Endometrial microvascular endothelial cells (primary cell): ENCODE data around the gene OBSL1. TPM values are rescaled to one million over a fixed set of nuclear protein-coding genes. Genes with fewer than 3 reads are reported as not detected.

ENCODE experiments used
- in situ Hi-C: cut with HindIII; loops from 2 replicates; pipeline ENCODE4 v1.10.0; 2017; ENCODE audit warnings: low sequenced_read_pairs, low pct_unique_long_range_greater_than_20kb; ENCODE audit errors: inconsistent ontology term
- total RNA-seq: library from RNA; depleted of rRNA; stranded (reverse); fragments of >200 nt; gene quantifications from one replicate; pipeline ENCODE4 v1.2.3, GENCODE V29; 2015; ENCODE audit errors: inconsistent ontology term

OBSL1 gene
- total RNA-seq, 1 donor from 2014 or later: 3.3 TPM

DNA sequence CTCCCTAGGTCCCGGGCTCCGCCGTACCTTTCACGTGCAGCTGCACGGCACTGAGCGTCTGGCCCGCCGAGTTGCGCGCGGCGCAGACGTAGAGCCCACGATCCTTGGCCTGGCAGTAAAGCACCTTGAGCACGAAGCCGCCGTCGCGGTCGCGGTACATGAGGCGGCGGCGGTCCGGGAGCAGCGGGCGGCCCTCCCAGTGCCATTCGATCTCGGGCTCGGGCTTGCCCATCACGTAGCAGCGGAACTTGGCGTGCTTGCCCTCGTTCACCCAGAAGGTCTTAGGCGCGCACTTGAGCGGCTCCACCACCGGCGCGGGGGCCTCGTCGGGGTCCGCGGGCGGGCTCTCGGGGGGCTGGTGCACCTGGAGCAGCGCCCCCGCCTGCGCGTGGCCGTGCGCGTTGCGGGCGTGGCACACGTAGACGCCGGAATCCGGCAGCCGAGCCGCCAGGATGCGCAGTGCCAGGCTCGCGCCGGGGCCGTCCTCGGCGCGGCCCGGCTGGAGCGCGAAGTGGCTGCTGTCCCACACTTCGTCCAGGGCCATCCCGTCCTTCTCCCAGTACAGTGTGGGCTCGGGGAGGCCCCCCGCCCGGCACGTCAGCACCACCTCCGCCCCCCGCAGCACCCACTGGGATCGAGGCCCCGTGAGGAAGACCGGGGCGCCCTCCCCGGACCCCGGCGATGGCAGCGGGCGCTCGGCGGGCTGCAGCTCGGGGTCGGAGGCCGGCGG, 980 bp downstream of the OBSL1 start:
- in situ Hi-C loops: no loop called here

DNA sequence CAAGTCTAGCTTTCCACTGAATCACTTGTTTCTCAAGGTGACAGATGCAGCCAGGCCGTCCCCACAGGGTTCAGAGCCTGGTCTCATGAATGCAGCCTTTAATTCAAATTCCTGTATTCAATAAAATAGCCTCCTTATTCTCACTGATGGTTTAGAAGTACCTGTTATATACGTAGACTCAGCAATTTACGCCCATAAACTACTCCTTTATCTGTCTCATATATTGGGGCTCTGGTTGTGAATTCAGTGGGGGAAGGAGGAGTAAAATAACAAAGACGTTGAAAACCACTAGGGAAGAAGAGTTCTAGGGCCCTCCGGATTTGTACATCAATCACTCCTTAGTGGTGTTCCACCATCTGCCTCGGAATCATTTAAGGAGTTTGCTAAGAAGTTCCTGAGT, 1.7 kb downstream of the OBSL1 start:
- in situ Hi-C loops: no loop called here

- in situ Hi-C loops: no loop called here
Observed at GRCh38 chr2:219569041-219569440, 2.3 kb downstream of the OBSL1 start.

DNA sequence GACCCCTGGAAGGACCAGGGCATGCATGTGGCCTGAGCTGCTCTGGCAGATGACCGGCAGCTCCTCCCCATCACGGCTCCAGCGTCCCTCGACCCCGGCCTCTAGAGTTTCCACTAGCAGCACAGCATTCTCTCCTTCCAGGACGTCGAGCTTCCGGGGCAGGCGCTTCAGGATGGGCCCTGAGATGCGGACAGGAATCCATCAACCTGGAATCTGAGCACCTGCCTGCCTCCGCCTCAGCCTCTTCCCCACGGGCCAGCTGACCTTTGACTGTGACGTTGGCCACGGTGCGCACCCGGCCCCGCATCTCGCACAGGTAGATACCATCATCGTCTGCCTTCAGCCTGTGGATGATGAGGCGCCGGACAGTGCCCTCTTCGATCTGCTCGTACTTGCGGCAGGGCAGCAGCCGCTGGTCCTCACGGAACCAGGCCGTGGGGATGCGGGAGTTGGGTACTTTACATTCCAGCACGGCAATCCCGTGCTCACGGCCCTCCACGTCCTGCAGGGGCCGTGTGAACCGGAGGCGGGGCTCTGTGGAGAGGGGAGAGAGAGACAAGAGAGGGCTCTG, 3.5 kb downstream of the OBSL1 start:
- in situ Hi-C loops: no loop called here

GRCh38 chr2:219567131-219567530, 4.2 kb downstream of the OBSL1 start:
- in situ Hi-C loops: no loop called here

- in situ Hi-C loops: no loop called here
Observed at GRCh38 chr2:219566640-219567039, 4.7 kb downstream of the OBSL1 start.

DNA sequence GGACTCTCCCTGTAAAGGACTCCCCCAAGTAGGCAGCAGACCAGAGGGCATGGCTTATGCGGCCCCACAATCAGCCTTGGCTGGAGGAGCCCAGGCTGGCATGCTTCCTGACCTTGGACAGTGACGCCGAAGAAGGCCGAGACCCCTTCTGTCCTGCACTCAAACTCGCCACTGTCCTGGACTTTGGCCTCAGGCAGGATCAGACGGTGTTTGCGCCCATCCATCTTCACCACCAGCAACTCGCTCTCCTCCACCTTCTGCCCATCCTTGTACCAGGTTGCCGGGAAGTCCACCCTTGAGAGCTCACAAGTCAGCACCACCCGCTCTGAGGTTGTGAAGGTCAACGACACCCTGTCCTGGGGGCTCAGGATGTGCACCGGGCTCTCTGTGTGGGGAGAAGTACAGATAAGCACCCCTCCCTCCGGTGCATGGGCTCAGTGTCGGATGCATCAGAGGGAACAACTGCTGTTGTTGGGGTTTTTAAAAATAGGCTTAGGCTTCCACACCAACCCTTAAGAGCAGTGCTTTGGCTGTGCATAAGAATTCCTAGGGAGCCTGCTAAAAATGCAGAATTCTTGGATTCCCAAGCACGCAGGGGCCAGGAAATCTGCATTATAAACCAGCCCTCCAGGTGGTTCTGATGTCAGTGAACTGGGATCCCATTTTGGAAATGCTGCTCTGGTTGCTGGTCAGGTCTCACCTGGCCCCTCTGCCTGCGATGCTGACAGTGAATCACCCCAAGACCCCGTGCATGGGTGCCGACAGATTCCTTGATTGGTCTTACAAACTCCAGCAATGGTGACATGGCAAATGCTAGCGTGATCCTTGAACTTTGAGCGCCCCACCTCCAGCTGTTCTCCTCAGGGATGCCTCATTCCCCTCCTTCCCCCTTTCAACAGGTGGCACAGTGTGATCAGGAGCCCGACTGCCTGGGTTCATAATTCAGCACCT, 5.9 kb downstream of the OBSL1 start:
- in situ Hi-C loops: no loop called here

DNA sequence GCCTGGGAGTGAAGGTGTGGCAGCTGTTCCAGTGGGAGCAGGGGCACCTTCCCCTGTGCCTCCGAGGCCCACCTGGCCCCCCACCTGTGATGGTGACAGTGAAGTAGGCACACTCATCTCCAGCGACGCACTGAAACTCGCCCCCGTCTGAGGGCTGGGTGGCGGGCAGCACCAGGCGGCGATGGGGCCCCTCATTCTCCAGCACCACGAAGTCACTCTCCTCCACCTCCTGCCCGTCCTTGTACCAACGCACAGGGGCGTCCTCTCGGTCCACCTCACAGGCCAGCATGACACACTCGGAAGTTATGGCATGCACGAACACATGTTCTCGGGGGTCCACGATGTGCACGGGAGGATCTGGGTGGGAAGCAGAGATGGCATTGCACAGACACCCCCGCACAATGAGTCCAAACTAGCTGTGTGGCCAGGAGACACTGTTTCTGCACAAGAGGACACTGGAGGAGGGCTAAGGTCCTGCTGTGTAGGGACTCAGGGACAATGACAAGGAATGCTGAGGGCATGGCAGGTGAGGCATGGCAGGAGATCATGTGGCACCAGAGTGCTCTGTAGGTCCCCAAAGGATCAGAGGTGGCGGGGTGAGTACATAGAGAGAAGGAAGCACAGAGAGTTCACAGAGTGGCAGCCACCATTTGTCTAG, 7.9 kb downstream of the OBSL1 start:
- in situ Hi-C loops: no loop called here

GRCh38 chr2:219562049-219563020, 9.0 kb downstream of the OBSL1 start:
- in situ Hi-C loops: no loop called here

DNA sequence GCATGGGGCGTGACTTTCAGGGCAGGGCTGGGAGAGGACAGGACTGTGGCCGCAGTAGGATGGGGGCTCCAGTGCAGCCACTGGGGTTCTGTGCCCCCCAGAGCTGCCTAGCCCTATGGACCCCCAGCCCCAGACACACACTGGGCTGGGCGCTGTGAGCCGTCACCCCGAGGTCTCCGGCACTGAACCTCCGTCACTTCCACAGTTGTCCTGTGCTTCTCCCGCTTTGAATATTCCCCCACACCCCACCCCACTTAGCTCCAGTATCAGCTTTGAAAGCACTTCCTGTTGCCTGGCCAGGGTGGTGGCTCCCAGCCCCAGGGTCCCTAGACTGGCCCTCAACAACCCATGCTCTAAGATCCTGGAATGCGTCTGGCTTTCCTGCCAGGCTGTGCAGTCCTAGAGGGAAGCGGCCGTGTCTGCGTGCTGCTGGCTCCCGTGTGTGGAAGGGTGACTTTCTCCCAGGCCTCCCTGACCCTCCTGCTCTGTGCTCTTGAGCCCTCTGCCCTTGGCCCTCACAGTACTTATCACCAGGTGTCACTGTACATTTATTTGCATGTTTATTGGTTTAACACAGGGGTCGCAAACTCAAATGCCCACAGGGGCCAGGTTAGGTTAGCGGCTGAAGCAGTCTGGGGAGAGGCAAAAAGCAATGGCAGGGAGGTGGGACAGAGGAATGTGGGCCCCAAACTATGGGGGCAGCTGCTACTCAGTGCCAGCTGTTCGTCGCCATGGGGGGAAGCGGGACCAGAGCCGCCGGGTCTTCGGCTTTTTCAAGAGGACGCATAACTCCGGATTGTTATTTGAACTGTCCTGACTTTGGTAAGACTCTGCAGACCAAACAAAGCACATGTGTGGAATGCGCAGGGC, 9.9 kb downstream of the OBSL1 start:
- in situ Hi-C loops: no loop called here

GRCh38 chr2:219560893-219561178, 10.5 kb downstream of the OBSL1 start:
- in situ Hi-C loops: no loop called here

DNA sequence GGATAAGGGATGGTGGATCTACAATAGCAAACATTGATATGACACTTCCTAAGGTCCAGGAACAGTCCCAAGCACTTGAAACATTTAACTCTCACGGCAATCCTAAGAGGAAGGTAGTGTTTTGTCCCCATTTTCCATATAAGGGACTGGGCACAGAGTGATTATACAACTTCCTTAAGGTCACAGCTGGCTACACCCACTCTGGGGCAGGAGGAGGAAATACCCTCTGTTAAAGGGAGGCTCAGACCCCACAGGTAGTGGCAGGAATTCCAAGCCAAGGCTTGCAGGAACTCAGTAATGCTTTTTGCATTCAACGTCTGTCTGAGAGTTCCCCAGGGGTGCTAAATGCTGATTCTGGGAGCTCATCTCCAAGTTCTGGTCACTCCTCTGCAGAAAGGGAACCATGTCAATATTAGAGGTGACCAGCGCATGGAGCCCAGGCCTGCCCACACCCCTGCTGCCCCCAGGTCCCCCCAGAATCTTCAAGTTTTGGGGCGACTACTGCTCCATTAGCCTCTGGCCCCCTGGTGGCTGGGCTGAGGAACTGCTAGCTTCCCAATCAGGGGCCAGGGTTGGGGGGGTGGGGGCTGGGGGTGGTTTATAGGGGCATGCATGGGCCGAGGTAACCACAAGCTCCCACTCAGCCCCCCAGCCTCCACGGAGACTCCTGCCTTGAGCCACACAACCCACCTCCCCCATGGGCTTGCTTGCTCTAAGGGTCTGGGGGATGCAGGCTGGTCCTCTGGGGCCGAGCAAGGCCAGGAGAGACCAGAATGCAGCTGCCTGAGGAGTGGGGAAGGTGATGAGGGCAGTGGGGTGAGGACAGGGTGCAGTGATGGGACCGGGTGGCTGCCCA, 11.1 kb downstream of the OBSL1 start:
- in situ Hi-C loops: no loop called here

- in situ Hi-C loops: no loop called here
Observed at GRCh38 chr2:219559156-219559915, 12.0 kb downstream of the OBSL1 start.

GRCh38 chr2:219557791-219558785, 13.3 kb downstream of the OBSL1 start:
- in situ Hi-C loops: no loop called here

DNA sequence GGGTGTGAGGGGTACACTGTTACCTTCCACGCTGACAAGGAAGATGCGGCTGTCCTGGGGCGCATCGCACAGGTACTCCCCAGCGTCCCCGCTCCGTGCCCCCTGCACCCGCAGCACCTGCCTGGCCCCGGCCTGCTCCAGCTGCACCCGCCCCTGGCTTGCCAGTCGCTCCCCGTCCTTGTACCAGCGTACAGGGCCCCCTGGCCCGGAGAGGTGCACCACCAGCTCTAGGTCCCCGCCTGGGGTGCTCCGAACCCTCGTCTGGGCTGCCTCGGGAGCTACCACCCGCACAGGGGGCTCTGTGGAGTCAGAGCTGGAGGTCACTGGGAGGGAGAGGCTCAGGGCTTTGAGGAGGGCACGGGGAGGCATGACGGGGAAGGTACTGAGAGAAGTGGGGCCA, 14.0 kb downstream of the OBSL1 start:
- in situ Hi-C loops: no loop called here
